B cell (primary cell): ENCODE results near the gene NHS. TPM values are rescaled to one million over a fixed set of nuclear protein-coding genes. Genes with fewer than 3 reads are reported as not detected.

Experiments
- ATAC-seq: fragments of 200-7000 bp; cut with Tn5 transposase; one replicate; pipeline ENCODE4 v1.10.0; 2021; ENCODE audit warnings: low read depth, mild to moderate bottlenecking, moderate number of reproducible peaks, moderate library complexity
- CTCF ChIA-PET: fragments of 350-600 bp; sonication (Branson Sonifier 250); formaldehyde crosslinking; loops from one replicate; lab custom pipeline; 2021; ENCODE audit warnings: antibody characterized with exemption, inconsistent platforms; lab: Charles Lee
- POLR2A ChIA-PET: fragments of 350-600 bp; sonication (Branson Sonifier 250); formaldehyde crosslinking; loops from one replicate; lab custom pipeline; 2021; ENCODE audit warnings: antibody characterized with exemption; lab: Charles Lee
- DNase-seq: peaks from one replicate; pipeline ENCODE4 v3.0.0; 2013
- H2AFZ ChIP-seq: 2 replicates; pipeline ENCODE4 v1.6.1; 2012; ENCODE audit warnings: mild to moderate bottlenecking, low read depth, low read length; ENCODE audit not compliant: insufficient read depth, poor library complexity, severe bottlenecking
- H3K27ac ChIP-seq, 2 donors: 1 replicate in 1 of 2; 2 replicates in 1 of 2; pipeline ENCODE4 v1.5.1; 2012 to 2013; ENCODE audit warnings: low read length in 2 of 2, mild to moderate bottlenecking in 2 of 2, moderate library complexity in 1 of 2
- H3K27me3 ChIP-seq, 4 experiments: fragments of 200-600 bp in 1 of 4; sonication (generic) in 1 of 4; replicated peaks in 1 of 4; 1 replicate in 2 of 4; 2 replicates in 2 of 4; pipeline versions ENCODE4 v1.6.1 to v1.7.0; 2013 to 2016; ENCODE audit warnings: low read length in 3 of 4, mild to moderate bottlenecking in 2 of 4, mixed read lengths in 1 of 4, moderate library complexity in 1 of 4; ENCODE audit not compliant: insufficient read depth in 4 of 4, control insufficient read depth in 3 of 4; ENCODE audit errors: control extremely low read depth in 1 of 4
- H3K36me3 ChIP-seq, 2 experiments: replicated peaks in 1 of 2; 1 replicate in 1 of 2; 2 replicates in 1 of 2; pipeline versions ENCODE4 v1.6.1 to v1.7.1; 2013; ENCODE audit warnings: low read length in 1 of 2; ENCODE audit not compliant: insufficient read depth in 2 of 2, control insufficient read depth in 1 of 2; ENCODE audit errors: control extremely low read depth in 1 of 2, extremely low read depth in 1 of 2
- H3K4me1 ChIP-seq, 2 donors: fragments of 200-600 bp in 1 of 2; sonication (generic) in 1 of 2; 1 replicate in 1 of 2; 2 replicates in 1 of 2; pipeline versions ENCODE4 v1.5.1 to v1.6.1; 2013 to 2017; ENCODE audit warnings: low read length in 2 of 2; ENCODE audit not compliant: control insufficient read depth in 2 of 2, insufficient read depth in 2 of 2
- H3K4me2 ChIP-seq: replicated peaks from 2 replicates; pipeline ENCODE3; 2012; ENCODE audit warnings: mild to moderate bottlenecking, low read depth, low read length; ENCODE audit not compliant: poor library complexity, severe bottlenecking
- H3K4me3 ChIP-seq, 5 experiments: fragments of 200-600 bp in 1 of 5; sonication (generic) in 1 of 5; 1 replicate in 3 of 5; 2 replicates in 2 of 5; pipeline versions ENCODE4 v1.5.1 to v1.7.0; 2011 to 2016; ENCODE audit warnings: low read length in 4 of 5, mild to moderate bottlenecking in 4 of 5, low read depth in 2 of 5, control low read depth in 1 of 5, moderate library complexity in 1 of 5; ENCODE audit not compliant: insufficient read depth in 1 of 5; ENCODE audit errors: control extremely low read depth in 1 of 5, extremely low read depth in 1 of 5
- H3K79me2 ChIP-seq: fragments of 200-600 bp; sonication (generic); one replicate; pipeline ENCODE4 v1.6.0; 2016; ENCODE audit warnings: low read length; ENCODE audit not compliant: control insufficient read depth, insufficient read depth
- H3K9ac ChIP-seq: fragments of 200-600 bp; sonication (generic); 2 replicates; pipeline ENCODE4 v1.6.1; 2017; ENCODE audit warnings: mild to moderate bottlenecking, low read length, moderate library complexity
- H3K9me3 ChIP-seq, 3 donors: one replicate each; pipeline versions ENCODE4 v1.6.1 to v1.7.1; 2013; ENCODE audit warnings: low read length in 2 of 3; ENCODE audit not compliant: control insufficient read depth in 2 of 3, insufficient read depth in 1 of 3; ENCODE audit errors: control extremely low read depth in 1 of 3
- H4K20me1 ChIP-seq: 2 replicates; pipeline ENCODE4 v1.6.0; 2012; ENCODE audit warnings: mild to moderate bottlenecking, low read length; ENCODE audit not compliant: insufficient read depth, control insufficient read depth, poor library complexity, severe bottlenecking
- H3K27ac Mint-ChIP-seq: one replicate; pipeline ENCODE4 v1.8.0; 2021; ENCODE audit warnings: mixed read lengths
- H3K27me3 Mint-ChIP-seq: one replicate; pipeline ENCODE4 v1.8.0; 2021; ENCODE audit warnings: mixed read lengths
- H3K4me1 Mint-ChIP-seq: one replicate; pipeline ENCODE4 v1.8.0; 2021; ENCODE audit warnings: mixed read lengths
- H3K4me3 Mint-ChIP-seq: one replicate; pipeline ENCODE4 v1.8.0; 2021; ENCODE audit warnings: mixed read lengths
- H3K9me3 Mint-ChIP-seq: one replicate; pipeline ENCODE4 v1.8.0; 2022; ENCODE audit warnings: mixed read lengths; ENCODE audit not compliant: insufficient read depth
- EZH2 ChIP-seq: IDR thresholded peaks from 2 replicates; pipeline ENCODE4 v1.6.1; 2012; ENCODE audit warnings: borderline replicate concordance, low read depth, mild to moderate bottlenecking, moderate library complexity, low read length; ENCODE audit not compliant: insufficient read depth, poor library complexity, severe bottlenecking
- WGBS: methylation state at CpG from one replicate; pipeline ENCODE4 v1.1.5; 2013; ENCODE audit warnings: missing lambda C conversion rate; ENCODE audit not compliant: insufficient coverage; 5-methylcytosine and 5-hydroxymethylcytosine counted together
- intact Hi-C: fragments of 100-400 bp; cut with micrococcal nuclease; formaldehyde crosslinking; loops from one replicate; pipeline ENCODE4 v1.10.0; 2022
- polyA plus RNA-seq: library from polyadenylated mRNA; depleted of rRNA; stranded (reverse); fragments of >200 nt; gene quantifications from 2 replicates; pipeline ENCODE4 v1.2.3, GENCODE V29; 2012
- total RNA-seq, 2 donors: library from RNA; stranded (reverse); fragments of 120-200 nt in 1 of 2; gene quantifications; 1 replicate in 1 of 2; 2 replicates in 1 of 2; pipeline versions ENCODE4 v1.2.3 to v1.2.4, GENCODE V29; 2013 to 2022
- TF ChIP-seq, protein P1 (sequence below): fragments of 200-600 bp; IDR thresholded peaks from one replicate; pipeline ENCODE4 v1.8.0; 2022; ENCODE audit warnings: antibody characterized with exemption, mild to moderate bottlenecking

NHS gene
- total and polyA plus RNA-seq, 2 donors (not counting 1 experiment from before 2014, with no cell fraction given): not detected

DNA sequence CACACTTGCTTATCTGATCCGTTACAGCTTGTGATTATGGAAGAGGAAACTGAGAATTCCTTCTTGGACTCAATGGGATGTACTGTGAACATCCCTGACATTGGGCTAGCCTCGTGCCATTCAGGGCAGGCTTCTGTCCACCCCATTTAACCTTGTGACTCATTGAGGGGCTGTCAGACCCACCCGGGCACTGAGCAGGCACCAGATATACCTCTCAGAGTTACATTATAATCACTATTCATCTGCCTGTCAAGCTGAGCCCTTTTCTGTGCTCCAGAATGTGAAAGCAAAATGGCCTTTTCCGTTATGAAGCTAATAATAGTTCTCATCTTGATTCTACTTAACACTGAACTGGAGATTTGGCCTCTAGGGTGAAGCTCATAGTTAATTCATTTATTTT lies 191.7 kb downstream of the NHS start:
- ChIA-PET CTCF (no interaction called here), POLR2A (no interaction called here)
- DNase-seq (no peak), ATAC-seq (no peak)
- no peak overlapping the region for H2AFZ ChIP-seq
- no peak overlapping the region for H3K4me3 Mint-ChIP-seq
- no peaks in the 10 kb centered on the region for H3K4me1 Mint-ChIP-seq
- no peaks in the 10 kb centered on the region for H3K79me2 ChIP-seq
- no peaks in the 10 kb centered on the region for H4K20me1 ChIP-seq
- no peak overlapping the region for H3K27ac ChIP-seq
- no peak overlapping the region for H3K4me3 ChIP-seq
- no peak for TF ChIP-seq EZH2
- TF ChIP-seq, protein P1, sequence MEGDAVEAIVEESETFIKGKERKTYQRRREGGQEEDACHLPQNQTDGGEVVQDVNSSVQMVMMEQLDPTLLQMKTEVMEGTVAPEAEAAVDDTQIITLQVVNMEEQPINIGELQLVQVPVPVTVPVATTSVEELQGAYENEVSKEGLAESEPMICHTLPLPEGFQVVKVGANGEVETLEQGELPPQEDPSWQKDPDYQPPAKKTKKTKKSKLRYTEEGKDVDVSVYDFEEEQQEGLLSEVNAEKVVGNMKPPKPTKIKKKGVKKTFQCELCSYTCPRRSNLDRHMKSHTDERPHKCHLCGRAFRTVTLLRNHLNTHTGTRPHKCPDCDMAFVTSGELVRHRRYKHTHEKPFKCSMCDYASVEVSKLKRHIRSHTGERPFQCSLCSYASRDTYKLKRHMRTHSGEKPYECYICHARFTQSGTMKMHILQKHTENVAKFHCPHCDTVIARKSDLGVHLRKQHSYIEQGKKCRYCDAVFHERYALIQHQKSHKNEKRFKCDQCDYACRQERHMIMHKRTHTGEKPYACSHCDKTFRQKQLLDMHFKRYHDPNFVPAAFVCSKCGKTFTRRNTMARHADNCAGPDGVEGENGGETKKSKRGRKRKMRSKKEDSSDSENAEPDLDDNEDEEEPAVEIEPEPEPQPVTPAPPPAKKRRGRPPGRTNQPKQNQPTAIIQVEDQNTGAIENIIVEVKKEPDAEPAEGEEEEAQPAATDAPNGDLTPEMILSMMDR: no peak
- H3K27me3 Mint-ChIP-seq: peaks cover 2% of the 10 kb centered on the region
- no peaks in the 10 kb centered on the region for H3K36me3 ChIP-seq
- H3K4me1 ChIP-seq: no peaks in the 10 kb centered on the region
- H3K27me3 ChIP-seq: no peaks in the 10 kb centered on the region
- intact Hi-C loops: no loop called here
- H3K9ac ChIP-seq: no peak overlapping the region
- no peak overlapping the region for H3K27ac Mint-ChIP-seq
- no CpG with 5 or more reads among the region's 4 CpGs for WGBS
- no peaks in the 10 kb centered on the region for H3K9me3 ChIP-seq
- H3K9me3 Mint-ChIP-seq: no peaks in the 10 kb centered on the region
- no peak overlapping the region for H3K4me2 ChIP-seq

DNA sequence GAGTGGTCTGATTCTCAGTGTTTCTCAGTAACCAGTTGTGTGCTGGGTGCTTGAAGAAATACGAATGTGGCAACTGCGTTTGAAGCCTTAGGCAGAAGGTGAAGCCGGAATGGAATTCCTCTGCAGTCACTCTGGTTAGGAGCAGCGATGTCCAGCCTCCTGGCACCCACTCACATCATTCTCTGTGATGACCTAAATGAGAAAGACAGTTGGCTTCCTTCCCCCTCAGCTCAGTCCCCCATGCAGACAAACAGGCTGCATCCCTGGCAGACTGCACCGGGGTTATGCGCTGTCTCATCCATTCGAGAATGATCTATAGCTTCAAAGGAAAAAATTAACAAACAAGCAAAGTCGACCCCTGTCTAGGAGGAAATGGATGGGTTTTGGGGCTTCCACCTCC lies 192.2 kb downstream of the NHS start:
- H2AFZ ChIP-seq: no peak overlapping the region
- 80% methylated on average over 1 of the region's 8 CpGs for WGBS
- TF ChIP-seq EZH2: no peak
- TF ChIP-seq, protein P1: no peak

More for the DNA sequence above, 192.2 kb downstream of the NHS start:
- no peak for DNase-seq
- no peak overlapping the region for H3K4me3 ChIP-seq
- H3K27me3 ChIP-seq: no peaks in the 10 kb centered on the region
- Mint-ChIP-seq H3K9me3 (no peaks in the 10 kb centered on the region), H3K4me1 (no peaks in the 10 kb centered on the region), H3K27ac (no peak overlapping the region), H3K27me3 (peaks cover 4% of the 10 kb centered on the region), H3K4me3 (no peak overlapping the region)
- CTCF ChIA-PET: no interaction called here
- H3K9me3 ChIP-seq: no peaks in the 10 kb centered on the region
- POLR2A ChIA-PET: no interaction called here
- no peaks in the 10 kb centered on the region for H3K79me2 ChIP-seq
- intact Hi-C loops: no loop called here
- H4K20me1 ChIP-seq: no peaks in the 10 kb centered on the region
- H3K4me2 ChIP-seq: no peak overlapping the region
- no peaks in the 10 kb centered on the region for H3K4me1 ChIP-seq
- no peak overlapping the region for H3K27ac ChIP-seq
- H3K9ac ChIP-seq: no peak overlapping the region
- H3K36me3 ChIP-seq: no peaks in the 10 kb centered on the region
- no peak for ATAC-seq
